ENCODE data around the gene CEACAM7.
"Not testable (repeated sequence)": the region's sequence is repeated elsewhere in the genome, so short reads cannot be mapped to it uniquely, and the experiment has no call there.

- TF ChIP-seq, protein P1, sequence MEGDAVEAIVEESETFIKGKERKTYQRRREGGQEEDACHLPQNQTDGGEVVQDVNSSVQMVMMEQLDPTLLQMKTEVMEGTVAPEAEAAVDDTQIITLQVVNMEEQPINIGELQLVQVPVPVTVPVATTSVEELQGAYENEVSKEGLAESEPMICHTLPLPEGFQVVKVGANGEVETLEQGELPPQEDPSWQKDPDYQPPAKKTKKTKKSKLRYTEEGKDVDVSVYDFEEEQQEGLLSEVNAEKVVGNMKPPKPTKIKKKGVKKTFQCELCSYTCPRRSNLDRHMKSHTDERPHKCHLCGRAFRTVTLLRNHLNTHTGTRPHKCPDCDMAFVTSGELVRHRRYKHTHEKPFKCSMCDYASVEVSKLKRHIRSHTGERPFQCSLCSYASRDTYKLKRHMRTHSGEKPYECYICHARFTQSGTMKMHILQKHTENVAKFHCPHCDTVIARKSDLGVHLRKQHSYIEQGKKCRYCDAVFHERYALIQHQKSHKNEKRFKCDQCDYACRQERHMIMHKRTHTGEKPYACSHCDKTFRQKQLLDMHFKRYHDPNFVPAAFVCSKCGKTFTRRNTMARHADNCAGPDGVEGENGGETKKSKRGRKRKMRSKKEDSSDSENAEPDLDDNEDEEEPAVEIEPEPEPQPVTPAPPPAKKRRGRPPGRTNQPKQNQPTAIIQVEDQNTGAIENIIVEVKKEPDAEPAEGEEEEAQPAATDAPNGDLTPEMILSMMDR (IDR thresholded peaks at IDR 0.05): not testable (repeated sequence)
- TF ChIP-seq EZH2 (IDR thresholded peaks at IDR 0.05; ENCODE audit: borderline replicate concordance, insufficient read depth, low read depth, low read length, poor library complexity, severe bottlenecking): not testable (repeated sequence)
These were observed 31.3 kb downstream of the CEACAM7 start for GRCh38 chr19:41656756-41657155.

All from B cell (primary cell).